ENCODE measurements around the gene TDRD3.

The TDRD3 gene

DNA sequence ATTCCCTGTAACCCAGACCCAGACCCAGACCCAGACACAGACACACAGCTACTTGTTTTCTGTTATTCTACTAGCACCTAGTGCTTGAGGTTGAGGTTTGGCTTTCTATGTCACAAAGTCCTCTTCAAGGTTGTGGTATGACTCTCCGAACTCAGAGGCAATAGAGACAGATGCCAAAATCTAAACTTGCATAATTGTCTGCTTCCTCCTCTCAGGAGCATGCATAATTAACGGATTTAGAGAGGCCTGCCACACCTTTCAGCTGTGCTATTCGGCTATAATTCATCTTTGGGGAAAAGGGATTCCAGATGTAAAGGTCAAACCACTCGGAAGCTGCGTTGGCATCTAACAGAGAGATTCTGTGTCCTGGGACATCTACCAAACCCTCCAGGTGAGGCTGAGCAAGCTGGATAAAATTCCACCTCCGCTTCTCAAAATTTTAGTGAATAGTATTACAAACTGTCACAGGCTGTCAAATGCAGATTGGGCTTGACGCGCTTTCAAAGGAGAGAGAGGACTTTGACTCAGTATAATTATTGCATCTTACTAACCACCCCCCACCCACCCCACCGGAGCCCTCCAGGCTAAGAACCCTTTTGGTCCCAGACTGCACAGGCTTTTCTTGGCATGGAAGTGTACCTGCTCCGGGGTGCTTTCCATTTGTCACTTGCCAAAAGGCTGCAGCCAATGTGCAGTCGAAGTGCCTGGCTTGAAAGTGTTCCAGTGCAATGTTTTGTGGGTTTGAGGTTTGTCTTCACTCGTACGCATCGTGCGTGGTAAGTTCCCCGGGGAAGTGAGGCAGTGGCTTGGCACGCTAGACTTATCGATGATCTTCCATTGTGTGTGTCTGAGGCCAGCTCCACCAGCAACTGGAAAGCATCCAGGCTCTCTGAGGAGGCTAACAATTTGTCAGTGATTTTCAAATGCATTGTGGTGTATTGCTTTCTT is 194.1 kb downstream of the TDRD3 start:
- no peak overlapping the region for H3K27ac ChIP-seq
- TF ChIP-seq, protein P1, sequence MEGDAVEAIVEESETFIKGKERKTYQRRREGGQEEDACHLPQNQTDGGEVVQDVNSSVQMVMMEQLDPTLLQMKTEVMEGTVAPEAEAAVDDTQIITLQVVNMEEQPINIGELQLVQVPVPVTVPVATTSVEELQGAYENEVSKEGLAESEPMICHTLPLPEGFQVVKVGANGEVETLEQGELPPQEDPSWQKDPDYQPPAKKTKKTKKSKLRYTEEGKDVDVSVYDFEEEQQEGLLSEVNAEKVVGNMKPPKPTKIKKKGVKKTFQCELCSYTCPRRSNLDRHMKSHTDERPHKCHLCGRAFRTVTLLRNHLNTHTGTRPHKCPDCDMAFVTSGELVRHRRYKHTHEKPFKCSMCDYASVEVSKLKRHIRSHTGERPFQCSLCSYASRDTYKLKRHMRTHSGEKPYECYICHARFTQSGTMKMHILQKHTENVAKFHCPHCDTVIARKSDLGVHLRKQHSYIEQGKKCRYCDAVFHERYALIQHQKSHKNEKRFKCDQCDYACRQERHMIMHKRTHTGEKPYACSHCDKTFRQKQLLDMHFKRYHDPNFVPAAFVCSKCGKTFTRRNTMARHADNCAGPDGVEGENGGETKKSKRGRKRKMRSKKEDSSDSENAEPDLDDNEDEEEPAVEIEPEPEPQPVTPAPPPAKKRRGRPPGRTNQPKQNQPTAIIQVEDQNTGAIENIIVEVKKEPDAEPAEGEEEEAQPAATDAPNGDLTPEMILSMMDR (IDR thresholded peaks at IDR 0.05): no peak
- TF ChIP-seq ZFX (IDR thresholded peaks at IDR 0.05; ENCODE audit: borderline replicate concordance): no peak

DNA sequence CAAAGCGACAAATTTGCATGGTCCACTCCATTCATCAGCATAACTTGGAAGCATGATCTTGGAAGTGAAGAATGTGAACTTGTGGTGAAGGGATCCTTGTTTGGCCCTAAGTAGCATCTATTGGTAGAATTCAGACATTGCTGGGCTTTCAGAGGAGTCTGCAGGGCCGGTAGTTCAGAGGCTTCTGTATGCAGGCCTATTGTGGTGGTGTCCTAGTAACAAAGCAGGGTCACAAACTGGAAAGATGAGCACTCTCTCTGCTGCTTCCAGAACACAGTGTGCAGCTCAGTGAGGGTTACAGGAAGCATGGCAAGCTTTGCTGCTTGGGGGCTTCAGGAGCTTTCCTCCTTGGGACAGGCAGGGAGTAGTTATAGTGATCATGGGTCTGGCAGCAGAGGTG is 206.0 kb downstream of the TDRD3 start:
- H3K27ac ChIP-seq: no peak overlapping the region
- no peak for TF ChIP-seq ZFX (IDR thresholded peaks at IDR 0.05; ENCODE audit: borderline replicate concordance)
- TF ChIP-seq, protein P1 (IDR thresholded peaks at IDR 0.05): no peak

DNA sequence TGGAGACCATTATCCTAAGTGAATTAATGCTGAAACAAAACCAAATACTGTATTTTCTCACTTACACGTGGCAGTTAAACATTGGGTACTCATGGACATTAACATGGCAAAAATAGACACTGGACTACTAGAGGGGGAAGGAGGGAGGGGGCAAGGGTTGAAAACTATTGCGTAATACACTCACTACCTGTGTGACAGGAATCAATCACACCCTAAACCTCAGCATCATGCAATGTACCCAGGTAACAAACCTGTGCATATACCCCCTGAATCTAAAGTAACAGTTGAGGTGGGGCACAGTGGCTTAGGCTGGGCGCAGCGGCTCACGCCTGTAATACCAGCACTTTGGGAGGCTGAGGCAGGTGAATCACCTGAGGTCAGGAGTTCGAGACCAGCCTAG is 207.0 kb downstream of the TDRD3 start:
- H3K27ac ChIP-seq: no peak overlapping the region
- TF ChIP-seq, protein P1 (IDR thresholded peaks at IDR 0.05): no peak
- TF ChIP-seq ZFX (IDR thresholded peaks at IDR 0.05; ENCODE audit: borderline replicate concordance): no peak

DNA sequence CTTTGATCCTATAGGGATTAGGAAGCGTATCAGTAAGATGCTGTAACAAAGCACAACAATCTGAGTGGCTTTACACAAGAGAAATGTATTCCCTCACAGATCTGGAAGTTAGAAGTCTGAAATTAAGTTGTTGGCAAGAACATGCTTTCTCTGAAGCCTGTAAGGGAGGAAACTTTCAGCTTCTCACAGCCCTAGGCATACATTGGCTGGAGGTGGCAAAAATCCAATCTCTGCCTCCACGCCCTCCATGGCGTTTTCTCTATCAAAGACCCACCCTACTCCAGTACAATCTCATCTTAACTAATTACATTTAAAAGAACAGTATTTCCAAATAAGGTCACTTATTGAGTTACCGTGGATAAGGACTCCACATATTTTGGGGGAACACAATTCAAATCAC is 211.9 kb downstream of the TDRD3 start:
- TF ChIP-seq, protein P1 (IDR thresholded peaks at IDR 0.05): no peak
- no peak for TF ChIP-seq ZFX (IDR thresholded peaks at IDR 0.05; ENCODE audit: borderline replicate concordance)

DNA sequence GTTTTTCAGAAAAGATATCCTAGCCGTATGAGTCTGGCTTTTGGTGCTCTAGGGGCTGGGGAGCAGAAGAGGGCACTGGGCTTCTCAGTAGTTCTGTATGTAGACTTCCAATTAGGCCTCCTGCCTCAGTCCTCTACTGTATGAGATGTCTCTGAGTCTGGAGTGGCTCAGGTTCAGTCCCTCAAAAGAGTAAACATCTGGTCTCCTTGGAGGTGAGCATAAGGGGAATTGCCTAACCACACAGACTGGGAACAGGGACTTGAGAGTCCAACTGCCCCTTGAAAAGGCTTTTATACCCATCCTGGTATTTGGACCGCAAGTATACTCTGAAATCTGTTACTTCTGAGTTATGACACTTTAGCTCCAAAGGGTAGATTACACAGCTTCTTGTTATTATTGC is 214.5 kb downstream of the TDRD3 start:
- TF ChIP-seq, protein P1 (IDR thresholded peaks at IDR 0.05): no peak
- TF ChIP-seq ZFX (IDR thresholded peaks at IDR 0.05; ENCODE audit: borderline replicate concordance): no peak
- H3K27ac ChIP-seq: no peak overlapping the region

More for the DNA sequence above, 211.9 kb downstream of the TDRD3 start:
- no peak overlapping the region for H3K27ac ChIP-seq

DNA sequence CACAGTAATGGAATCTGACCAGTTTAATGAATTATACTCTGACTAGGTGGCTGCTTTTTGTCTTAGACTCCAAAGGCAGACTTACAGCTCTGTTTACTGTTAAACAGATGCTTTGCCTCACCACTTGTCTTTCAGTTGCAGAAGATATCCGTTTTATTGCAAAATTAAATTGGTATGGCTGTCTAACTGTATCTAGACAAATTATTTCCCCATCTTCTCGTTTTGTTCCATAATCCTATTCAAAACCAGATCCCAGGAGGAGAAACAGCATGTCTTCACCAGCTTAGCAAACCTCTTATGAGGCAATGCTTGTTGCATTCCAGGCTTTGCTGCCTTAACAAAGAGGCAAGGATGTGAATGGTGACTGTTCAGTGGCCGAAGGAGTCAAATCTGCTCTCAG is 215.6 kb downstream of the TDRD3 start:
- no peak overlapping the region for H3K27ac ChIP-seq
- TF ChIP-seq, protein P1 (IDR thresholded peaks at IDR 0.05): no peak
- no peak for TF ChIP-seq ZFX (IDR thresholded peaks at IDR 0.05; ENCODE audit: borderline replicate concordance)

DNA sequence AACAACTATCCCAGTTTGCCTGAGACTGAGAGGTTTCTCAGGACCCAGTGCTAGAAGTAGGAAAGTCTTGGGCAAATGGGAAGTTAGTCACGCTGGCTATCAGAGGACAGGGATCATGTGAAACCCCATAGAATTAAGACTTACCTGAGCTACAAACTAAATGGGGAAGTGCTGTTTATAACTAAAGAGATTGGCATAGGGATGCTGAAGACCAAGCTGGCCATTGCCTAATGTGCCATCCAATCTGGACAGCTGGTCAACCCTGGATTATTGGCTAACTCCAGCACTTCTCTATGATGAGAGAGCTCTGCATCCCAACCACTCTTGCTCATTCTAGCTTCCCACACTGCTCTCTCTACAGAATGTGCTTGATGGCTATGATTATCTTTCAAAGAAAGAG is 216.1 kb downstream of the TDRD3 start:
- H3K27ac ChIP-seq: no peak overlapping the region

More for the DNA sequence above, 216.1 kb downstream of the TDRD3 start:
- TF ChIP-seq ZFX (IDR thresholded peaks at IDR 0.05; ENCODE audit: borderline replicate concordance): no peak

Measured in 22Rv1 (cell line).